ENCODE results near the gene FYN.

- TF ChIP-seq EZH2phosphoT487 (IDR thresholded peaks at IDR 0.05; ENCODE audit: insufficient read depth, low read depth) (no peak), EZH2 (IDR thresholded peaks at IDR 0.05; ENCODE audit: insufficient read depth, poor library complexity, severe bottlenecking) (no peak)
Observed at GRCh38 chr6:111846066-111846465, 27.2 kb downstream of the FYN start.
